WTC11 (cell line): ENCODE data around the gene SORCS2.

ENCODE experiments used
- CTCF ChIP-seq: fragments of 200-600 bp; IDR thresholded peaks from 2 replicates; pipeline ENCODE4 v1.8.0; 2022; ENCODE audit warnings: antibody characterized with exemption
- HMGA2 ChIP-seq: fragments of 250-450 bp; sonication (Bioruptor Pico); IDR thresholded peaks from 2 replicates; pipeline ENCODE4 v1.4.0; 2021; ENCODE audit warnings: mild to moderate bottlenecking, moderate library complexity
- NR2C2 ChIP-seq: sonication (generic); formaldehyde crosslinking; IDR thresholded peaks from 2 replicates; pipeline ENCODE4 v1.8.0; 2022; ENCODE audit warnings: mild to moderate bottlenecking, missing genetic modification reagents
- SP1 ChIP-seq: sonication (generic); formaldehyde crosslinking; conservative IDR thresholded peaks from 2 replicates; pipeline ENCODE4 v1.8.1; 2022; ENCODE audit warnings: missing genetic modification reagents
- TF ChIP-seq, protein P1 (sequence below): sonication (generic); formaldehyde crosslinking; IDR thresholded peaks from 2 replicates; pipeline ENCODE4 v1.8.1; 2023; ENCODE audit warnings: mild to moderate bottlenecking, missing genetic modification reagents, moderate library complexity

DNA sequence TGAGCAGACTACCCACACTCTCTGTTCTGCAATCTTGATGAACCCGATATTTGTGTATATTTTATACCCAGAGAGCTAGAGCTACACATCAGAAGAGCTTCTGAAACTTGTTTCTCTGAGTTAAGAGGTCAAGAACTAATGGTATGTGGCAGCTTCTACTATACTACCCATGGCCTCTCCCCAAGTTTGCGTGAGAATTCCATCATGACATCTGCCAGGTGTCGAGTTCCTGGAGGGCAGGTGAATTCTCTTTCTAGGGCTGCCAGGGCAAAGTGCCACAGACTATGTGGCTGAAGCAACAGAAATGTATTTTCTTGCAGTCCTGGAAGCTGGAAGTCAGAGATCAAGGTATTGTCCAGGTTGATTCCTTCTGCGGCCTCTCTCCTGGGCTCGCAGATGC lies 4.4 kb downstream of the SORCS2 start:
- TF ChIP-seq CTCF (no peak), NR2C2 (CRISPR knock-in tag) (no peak), SP1 (CRISPR knock-in tag) (no peak), HMGA2 (CRISPR knock-in tag) (no peak)
- TF ChIP-seq, protein P1, sequence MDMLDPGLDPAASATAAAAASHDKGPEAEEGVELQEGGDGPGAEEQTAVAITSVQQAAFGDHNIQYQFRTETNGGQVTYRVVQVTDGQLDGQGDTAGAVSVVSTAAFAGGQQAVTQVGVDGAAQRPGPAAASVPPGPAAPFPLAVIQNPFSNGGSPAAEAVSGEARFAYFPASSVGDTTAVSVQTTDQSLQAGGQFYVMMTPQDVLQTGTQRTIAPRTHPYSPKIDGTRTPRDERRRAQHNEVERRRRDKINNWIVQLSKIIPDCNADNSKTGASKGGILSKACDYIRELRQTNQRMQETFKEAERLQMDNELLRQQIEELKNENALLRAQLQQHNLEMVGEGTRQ (CRISPR knock-in tag): no peak
